A673 (cell line): Measurements from ENCODE around the gene CYP1A1. TPM values are rescaled to one million over a fixed set of nuclear protein-coding genes. Genes with fewer than 3 reads are reported as not detected.

Experiments
- BruUV-seq: library from RNA; stranded (reverse); fragments of 400-500 nt; replicated peaks from 2 replicates; lab custom pipeline; 2021; lab: Mats Ljungman, UMichigan
- CTCF ChIA-PET: fragments of 300-600 bp; sonication (Branson Sonifier 250); formaldehyde crosslinking; loops from one replicate; lab custom pipeline; 2022; ENCODE audit warnings: antibody characterized with exemption; lab: Charles Lee
- POLR2A ChIA-PET: fragments of 300-600 bp; sonication (Branson Sonifier 250); formaldehyde crosslinking; loops from one replicate; lab custom pipeline; 2022; ENCODE audit warnings: antibody characterized with exemption; ENCODE audit not compliant: low non-redundant PET; lab: Charles Lee
- DNase-seq: peaks from one replicate; pipeline ENCODE4 v3.0.0-alpha.2; 2015; ENCODE audit warnings: low spot score
- H3K27ac ChIP-seq: fragments of 200-600 bp; sonication (generic); 2 replicates; pipeline ENCODE4 v1.5.1; 2016; ENCODE audit warnings: mixed run types, low read depth, mild to moderate bottlenecking, mixed read lengths, antibody characterized with exemption, low read length; ENCODE audit not compliant: poor library complexity, severe bottlenecking
- H3K27me3 ChIP-seq: fragments of 200-600 bp; sonication (generic); replicated peaks from 2 replicates; pipeline ENCODE4 v1.6.1; 2017; ENCODE audit warnings: mixed run types, low read depth, mild to moderate bottlenecking, mixed read lengths, antibody characterized with exemption, low read length; ENCODE audit not compliant: insufficient read depth, poor library complexity
- H3K36me3 ChIP-seq: fragments of 200-600 bp; sonication (generic); 2 replicates; pipeline ENCODE4 v1.6.1; 2016; ENCODE audit warnings: mixed run types, mild to moderate bottlenecking, mixed read lengths, antibody characterized with exemption, low read length; ENCODE audit not compliant: insufficient read depth, poor library complexity, severe bottlenecking
- H3K4me1 ChIP-seq: fragments of 200-600 bp; sonication (generic); 2 replicates; pipeline ENCODE4 v1.6.1; 2017; ENCODE audit warnings: mixed run types, mild to moderate bottlenecking, mixed read lengths, antibody characterized with exemption, low read length; ENCODE audit not compliant: insufficient read depth, poor library complexity, severe bottlenecking
- H3K4me3 ChIP-seq: fragments of 200-600 bp; sonication (generic); 2 replicates; pipeline ENCODE4 v1.5.1; 2016; ENCODE audit warnings: low read depth, mixed run types, mild to moderate bottlenecking, mixed read lengths, low read length; ENCODE audit not compliant: poor library complexity, severe bottlenecking
- H3K9me3 ChIP-seq: fragments of 200-600 bp; sonication (generic); 2 replicates; pipeline ENCODE4 v1.6.1; 2016; ENCODE audit warnings: mixed run types, low read depth, mild to moderate bottlenecking, mixed read lengths, antibody characterized with exemption, low read length; ENCODE audit not compliant: poor library complexity, severe bottlenecking
- EZH2 ChIP-seq: fragments of 200-600 bp; sonication (generic); IDR thresholded peaks from 2 replicates; pipeline ENCODE4 v1.6.1; 2017; ENCODE audit warnings: borderline replicate concordance, low read depth, mild to moderate bottlenecking, mixed read lengths, antibody characterized with exemption, low read length; ENCODE audit not compliant: poor library complexity, severe bottlenecking
- intact Hi-C: fragments of 100-400 bp; cut with micrococcal nuclease; formaldehyde crosslinking; loops from one replicate; pipeline ENCODE4 v1.10.0; 2022; ENCODE audit not compliant: unreplicated experiment
- total RNA-seq: library from RNA; stranded (reverse); gene quantifications from 2 replicates; pipeline ENCODE4 v1.2.3, GENCODE V29; 2021
- TF ChIP-seq, protein P1 (sequence below): fragments of 300-800, 200-600 bp; sonication (generic); conservative IDR thresholded peaks from 2 replicates; pipeline ENCODE4 v1.5.1; 2017; ENCODE audit warnings: low read depth, mild to moderate bottlenecking, antibody characterized with exemption, low read length, moderate library complexity, mixed read lengths

Gene CYP1A1
- total RNA-seq, 1 experiment from 2014 or later, result 0.62 TPM

DNA sequence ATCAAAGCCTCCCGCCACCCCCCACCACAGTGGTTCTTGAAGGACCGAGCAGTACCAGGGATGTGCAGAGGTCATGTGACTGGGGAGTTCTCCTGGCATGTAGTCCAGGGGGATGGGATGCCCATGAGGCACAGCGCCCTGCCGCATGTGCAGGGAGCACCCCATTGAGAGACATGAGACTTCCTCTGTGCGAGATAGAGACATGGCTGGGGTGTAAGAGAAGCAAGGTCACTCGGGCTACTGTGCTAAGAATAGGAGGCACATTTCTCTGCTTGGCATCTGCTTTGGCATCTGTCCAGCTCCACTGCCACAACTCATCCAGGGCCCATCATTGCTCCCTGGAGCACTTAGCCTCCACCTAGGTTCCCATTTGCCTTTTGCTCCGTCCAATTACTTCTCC lies 2.4 kb upstream of the CYP1A1 start:
- Histone ChIP-seq H3K27ac (no peak overlapping the region), H3K36me3 (no peaks in the 10 kb centered on the region), H3K27me3 (peaks cover 13% of the 10 kb centered on the region), H3K4me1 (peaks cover 8% of the 10 kb centered on the region), H3K4me3 (no peak overlapping the region), H3K9me3 (no peaks in the 10 kb centered on the region)
- ChIA-PET CTCF (no interaction called here), POLR2A (no interaction called here)
- no TSS peak for BruUV-seq
- intact Hi-C loops, result no loop called here
- no peak for TF ChIP-seq EZH2
- TF ChIP-seq, protein P1, sequence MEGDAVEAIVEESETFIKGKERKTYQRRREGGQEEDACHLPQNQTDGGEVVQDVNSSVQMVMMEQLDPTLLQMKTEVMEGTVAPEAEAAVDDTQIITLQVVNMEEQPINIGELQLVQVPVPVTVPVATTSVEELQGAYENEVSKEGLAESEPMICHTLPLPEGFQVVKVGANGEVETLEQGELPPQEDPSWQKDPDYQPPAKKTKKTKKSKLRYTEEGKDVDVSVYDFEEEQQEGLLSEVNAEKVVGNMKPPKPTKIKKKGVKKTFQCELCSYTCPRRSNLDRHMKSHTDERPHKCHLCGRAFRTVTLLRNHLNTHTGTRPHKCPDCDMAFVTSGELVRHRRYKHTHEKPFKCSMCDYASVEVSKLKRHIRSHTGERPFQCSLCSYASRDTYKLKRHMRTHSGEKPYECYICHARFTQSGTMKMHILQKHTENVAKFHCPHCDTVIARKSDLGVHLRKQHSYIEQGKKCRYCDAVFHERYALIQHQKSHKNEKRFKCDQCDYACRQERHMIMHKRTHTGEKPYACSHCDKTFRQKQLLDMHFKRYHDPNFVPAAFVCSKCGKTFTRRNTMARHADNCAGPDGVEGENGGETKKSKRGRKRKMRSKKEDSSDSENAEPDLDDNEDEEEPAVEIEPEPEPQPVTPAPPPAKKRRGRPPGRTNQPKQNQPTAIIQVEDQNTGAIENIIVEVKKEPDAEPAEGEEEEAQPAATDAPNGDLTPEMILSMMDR, result no peak
- DNase-seq, result no peak

DNA sequence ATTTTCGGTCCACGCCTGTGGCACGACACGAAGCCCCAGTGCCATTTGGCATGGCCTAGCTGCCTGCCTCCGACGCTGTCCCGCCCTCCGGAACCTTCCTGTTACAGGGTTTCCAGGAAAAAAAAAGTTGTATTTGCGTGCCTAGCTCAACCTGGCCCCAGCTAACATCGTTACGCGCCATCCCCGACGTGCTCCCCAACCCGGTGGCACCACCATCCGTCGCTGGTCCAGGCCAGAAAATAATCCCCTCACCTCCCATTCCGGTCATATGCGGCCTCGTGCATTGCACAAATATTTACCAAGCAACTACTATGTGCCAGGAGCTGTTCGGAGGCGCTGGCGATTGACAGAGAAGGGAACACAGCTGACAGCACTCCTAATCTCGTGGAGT lies 1.4 kb upstream of the CYP1A1 start:
- Histone ChIP-seq H3K4me3 (peak overlapping the region; percentile 49), H3K4me1 (peaks cover 8% of the 10 kb centered on the region), H3K27ac (no peak overlapping the region), H3K27me3 (peaks cover 13% of the 10 kb centered on the region), H3K36me3 (no peaks in the 10 kb centered on the region), H3K9me3 (no peaks in the 10 kb centered on the region)
- no peak for TF ChIP-seq EZH2
- TF ChIP-seq, protein P1, result no peak
- CTCF ChIA-PET, result no interaction called here
- DNase-seq, result no peak
- POLR2A ChIA-PET, result no interaction called here
- intact Hi-C loops, result no loop called here
- BruUV-seq, result no TSS peak

DNA sequence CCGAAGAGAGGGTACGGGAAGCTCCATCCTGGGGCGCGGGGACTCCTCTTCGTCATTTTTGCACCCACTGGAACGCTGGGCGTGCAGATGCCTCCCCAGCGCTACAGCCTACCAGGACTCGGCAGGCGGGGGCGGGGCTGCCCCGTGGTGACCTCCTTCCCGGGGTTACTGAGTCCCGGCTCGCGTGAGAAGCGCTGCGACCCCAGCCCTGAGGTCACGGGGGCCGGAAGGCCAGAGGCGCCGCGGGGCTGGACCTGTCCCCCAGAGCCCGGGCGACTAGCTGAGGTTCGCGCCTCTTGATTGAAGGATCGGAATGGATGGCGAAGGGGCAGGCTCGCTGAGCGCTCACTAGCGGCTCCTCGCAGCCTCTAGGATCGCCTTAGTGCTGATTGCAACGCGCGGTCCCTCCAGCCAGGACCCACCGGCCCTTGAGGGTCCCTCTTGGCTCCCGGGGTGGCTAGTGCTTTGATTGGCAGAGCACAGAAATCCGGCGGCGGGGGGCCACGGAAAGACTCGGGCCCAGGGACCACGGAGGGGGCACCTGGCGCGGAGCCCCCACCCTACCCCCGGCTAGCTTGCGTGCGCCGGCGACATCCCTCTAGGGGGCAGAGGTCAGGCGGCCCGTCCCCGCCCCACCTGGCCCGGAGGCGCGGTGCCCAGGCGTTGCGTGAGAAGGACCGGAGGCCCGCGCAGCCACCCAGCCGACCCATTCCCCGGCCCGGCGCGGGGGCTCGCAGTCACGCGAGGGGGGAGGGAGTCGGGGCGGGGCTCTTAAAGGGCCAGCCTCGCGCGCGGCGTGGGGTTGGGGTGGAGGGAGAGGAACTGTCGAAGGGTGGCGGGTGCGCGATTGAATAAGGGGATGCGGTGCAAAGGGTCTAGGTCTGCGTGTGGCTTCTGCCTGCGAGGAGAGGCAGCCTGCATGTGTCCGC lies 781 bp upstream of the CYP1A1 start:
- DNase-seq, result peak; percentile 20
- Histone ChIP-seq H3K27ac (no peak overlapping the region), H3K36me3 (no peaks in the 10 kb centered on the region), H3K4me1 (peaks cover 8% of the 10 kb centered on the region), H3K4me3 (peak overlapping the region; percentile 49), H3K9me3 (no peaks in the 10 kb centered on the region), H3K27me3 (peaks cover 13% of the 10 kb centered on the region)
- ChIA-PET CTCF (no interaction called here), POLR2A (no interaction called here)
- BruUV-seq, result no TSS peak
- intact Hi-C loops, result no loop called here
- TF ChIP-seq, protein P1, result no peak
- no peak for TF ChIP-seq EZH2
